Iris pigment epithelial cell (primary cell): Measurements from ENCODE around the gene IGF2BP2.
"Not testable (repeated sequence)": the region's sequence is repeated elsewhere in the genome, so short reads cannot be mapped to it uniquely, and the experiment has no call there.

Experiments
- DNase-seq: peaks from one replicate; pipeline ENCODE4 v3.0.0-alpha.2; 2011; ENCODE audit warnings: low read depth

The IGF2BP2 gene

DNA sequence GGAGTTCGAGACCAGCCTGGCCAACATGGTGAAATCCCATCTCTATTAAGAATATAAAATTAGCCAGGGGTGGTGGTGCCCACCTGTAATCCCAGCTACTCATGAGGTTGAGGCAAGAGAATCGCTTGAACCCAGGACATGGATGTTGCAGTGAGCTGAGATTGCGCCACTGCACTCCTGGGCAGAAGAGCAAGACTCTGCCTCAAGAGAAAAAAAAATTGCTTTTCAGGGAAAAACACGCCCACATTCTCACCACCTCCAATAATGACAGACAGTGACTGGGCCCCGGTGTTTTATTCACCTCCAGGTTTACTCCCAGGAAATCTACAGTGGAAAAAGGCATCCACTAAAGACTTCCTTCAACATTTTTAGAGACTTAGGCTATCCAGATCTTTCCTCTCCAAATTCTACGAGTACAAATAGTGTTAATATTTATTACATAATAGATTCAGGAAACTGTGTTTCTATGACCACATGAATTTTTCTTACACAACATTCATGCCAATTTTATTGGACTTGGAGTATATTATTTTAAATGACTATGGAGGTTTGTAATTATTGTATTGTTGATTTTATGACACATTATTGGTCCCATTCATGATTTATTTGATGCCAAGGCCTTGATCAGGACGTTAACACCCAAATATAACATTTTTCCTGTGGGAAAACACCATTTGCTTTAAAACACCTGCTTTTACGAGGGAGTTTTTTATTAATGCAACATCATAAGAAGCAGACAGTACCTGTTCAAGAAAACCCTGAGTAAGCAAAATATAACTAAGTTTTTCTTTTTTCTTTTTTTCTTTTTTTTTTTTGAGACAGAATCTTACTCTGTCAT is 26.6 kb downstream of the IGF2BP2 start:
- no peak for DNase-seq

DNA sequence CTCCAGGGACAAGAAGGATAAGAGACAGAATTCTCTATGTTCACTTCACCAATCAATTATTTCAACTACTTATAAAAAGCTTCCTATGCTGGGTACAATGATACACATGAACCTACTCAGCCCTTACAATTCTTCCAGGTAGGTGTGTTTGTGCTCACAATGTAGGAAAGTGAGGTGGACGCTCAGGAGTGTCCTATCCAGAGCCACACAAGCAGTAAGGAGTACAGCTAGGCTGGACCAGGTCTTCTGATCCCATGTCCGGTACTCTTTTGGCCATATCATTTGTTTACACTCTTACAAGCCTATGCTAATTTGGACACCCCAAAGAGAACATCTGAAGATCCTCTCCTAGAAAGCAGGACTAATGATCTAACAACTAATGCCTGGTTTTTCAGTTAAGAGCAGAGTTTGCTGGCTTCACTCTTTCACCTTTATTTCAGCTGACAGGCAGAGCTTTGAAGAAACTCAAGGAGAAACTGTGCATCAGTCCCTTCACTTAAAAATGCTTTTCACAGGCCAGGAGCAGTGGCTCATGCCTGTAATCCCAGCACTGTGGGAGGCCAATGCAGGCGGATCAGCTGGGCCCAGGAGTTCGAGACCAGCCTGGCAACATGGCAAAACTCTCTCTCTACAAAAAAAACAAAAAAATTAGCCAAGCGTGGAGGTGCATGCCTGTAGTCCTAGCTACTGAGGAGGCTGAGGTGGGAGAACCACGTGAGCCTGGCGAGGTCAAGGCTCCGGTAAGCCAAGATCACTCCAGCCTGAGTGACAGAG is 27.5 kb downstream of the IGF2BP2 start:
- no peak for DNase-seq

DNA sequence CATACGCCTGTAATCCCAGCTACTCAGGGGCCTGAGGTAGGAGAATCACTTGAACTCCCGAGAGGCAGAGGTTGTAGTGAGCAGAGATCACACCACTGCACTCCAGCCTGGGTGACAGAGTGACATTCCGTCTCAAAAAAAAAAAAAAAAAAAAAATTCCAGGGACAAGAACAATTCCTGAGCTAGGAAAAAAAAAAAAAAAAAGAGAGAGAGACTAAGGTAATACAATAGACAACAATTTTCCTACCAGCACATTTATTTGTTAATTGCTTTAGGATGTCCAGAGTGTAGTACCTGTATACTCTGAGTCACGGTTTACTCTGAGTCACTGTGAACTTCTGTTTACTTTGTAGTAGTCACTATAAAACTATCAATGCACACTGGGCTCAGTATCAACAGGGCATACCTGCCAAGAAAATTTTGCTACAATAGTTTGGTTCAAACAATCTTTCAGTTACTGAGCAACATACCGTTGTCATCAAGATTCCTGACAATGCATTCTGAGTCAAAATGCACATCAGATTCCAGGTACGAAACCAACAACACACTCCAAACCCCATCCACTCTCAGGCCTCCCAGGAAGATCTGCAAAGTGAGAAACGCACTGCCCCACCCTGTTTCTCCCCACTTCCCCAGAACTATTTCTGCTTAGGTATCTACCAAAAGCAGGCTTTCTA is 28.3 kb downstream of the IGF2BP2 start:
- DNase-seq: peak; percentile 79

DNA sequence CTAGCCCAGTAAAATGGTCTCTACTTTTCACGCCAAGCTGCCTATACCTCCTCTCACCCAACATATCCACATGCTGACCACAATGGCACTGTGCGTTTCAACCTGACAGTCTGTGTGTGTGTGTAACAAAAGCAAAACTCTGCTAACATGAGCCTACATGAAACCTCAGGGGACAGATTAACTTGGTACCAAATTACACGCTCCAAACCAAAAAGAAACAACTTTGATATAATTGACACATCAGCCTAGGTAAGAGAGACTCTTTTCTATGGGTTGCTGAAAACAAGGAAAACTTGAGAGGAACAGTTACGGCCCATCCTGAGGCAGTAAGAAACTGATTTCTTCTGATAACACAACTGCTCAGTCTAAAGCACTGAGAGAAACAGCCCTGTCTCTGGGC is 31.5 kb downstream of the IGF2BP2 start:
- DNase-seq: no peak

DNA sequence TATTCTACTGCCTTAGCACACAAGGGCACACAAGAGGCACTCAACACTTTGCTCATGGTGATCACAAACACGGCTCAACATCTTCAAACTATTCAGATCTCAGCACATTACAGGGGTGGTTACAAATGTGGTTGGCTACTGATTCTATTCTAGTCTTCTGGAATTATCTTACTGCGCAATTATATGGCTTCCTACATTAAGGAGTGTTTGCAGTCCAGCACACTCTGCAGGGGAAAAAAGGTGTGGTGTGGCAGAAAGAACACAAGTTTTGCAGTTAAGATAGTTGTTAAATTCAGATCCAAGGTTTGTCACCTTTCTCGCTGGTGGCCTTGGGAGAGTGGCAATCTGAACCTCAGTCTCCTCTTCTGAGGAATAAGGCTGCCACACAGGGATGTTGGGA is 31.9 kb downstream of the IGF2BP2 start:
- DNase-seq: no peak

DNA sequence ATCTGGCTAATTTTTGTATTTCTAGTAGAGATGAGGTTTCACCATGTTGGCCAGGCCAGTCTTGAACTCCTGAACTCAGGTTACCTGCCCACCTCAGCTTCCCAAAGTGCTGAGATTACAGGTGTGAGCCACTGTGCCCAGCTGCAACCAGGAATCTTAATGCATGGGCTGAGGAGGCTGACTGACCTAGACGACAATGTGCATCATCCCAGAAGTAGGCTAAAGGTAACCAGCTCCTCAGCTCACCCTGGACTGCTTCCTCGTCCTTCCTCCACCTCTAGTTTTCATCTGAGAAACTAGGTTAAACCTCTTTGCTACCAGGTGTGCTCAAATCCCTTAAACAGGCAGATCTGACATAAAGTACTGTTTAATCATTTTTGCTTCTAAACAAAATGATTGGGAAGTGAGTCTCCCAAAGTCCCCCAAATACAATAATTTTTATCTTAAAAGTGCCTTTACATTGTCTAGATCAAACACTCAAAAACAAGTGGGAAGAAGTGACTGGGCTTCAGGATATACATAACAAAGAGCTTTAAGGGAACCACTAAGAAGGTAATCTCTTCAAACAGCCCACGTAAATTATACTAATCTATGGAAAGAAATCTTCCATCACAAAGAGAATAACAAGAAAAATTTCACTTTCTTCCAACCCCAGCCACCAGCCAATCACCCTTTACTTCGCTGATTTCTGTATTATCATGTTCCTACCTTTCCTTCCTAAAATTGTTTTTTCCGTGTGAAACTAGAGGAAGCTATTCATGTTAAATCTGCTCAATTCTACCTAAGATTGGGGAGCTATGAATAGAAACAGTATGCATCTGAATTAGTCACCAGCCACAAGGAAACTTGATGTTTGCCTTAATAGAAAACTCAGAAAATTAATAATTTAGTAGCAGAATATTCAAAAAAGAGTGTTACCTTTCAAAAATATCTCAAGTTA is 34.7 kb downstream of the IGF2BP2 start:
- DNase-seq: peak; percentile 26

DNA sequence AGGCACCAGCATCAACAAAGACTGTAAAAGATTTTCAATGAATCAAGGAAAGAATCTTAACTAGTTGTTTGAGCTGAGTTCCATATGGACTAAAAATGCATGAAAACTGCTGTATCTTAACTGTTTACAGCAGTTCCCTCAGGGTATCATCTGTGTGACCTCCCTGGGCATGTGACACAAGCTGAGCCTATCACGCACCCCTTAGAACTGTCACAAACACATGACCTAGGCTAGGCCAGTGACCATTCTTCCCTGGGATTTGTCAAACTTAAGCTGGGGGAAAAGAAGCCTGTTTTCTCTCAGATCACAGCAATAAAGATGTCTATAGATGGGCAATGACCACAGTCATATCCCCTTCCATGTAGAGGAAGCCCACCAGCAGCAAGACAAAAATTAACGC is 35.7 kb downstream of the IGF2BP2 start:
- no peak for DNase-seq

DNA sequence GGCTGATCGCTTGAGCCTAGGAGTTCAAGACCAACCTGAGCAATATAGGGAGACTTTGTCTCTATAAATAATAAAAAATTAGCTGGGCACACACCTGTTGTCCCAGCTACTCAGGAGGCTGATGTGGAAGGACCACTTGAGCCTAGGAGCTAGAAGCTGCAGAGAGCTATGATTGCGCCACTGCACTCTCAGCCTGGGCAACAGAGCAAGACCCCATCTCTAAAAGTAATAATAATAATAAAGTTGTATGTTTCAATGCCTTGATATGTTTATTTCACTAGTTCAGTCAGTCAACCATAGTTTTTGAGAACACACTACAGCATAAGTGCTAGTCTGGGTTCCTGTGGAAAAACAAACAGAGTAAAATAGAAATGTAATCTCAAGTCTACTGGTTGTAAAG is 36.5 kb downstream of the IGF2BP2 start:
- DNase-seq: no peak

DNA sequence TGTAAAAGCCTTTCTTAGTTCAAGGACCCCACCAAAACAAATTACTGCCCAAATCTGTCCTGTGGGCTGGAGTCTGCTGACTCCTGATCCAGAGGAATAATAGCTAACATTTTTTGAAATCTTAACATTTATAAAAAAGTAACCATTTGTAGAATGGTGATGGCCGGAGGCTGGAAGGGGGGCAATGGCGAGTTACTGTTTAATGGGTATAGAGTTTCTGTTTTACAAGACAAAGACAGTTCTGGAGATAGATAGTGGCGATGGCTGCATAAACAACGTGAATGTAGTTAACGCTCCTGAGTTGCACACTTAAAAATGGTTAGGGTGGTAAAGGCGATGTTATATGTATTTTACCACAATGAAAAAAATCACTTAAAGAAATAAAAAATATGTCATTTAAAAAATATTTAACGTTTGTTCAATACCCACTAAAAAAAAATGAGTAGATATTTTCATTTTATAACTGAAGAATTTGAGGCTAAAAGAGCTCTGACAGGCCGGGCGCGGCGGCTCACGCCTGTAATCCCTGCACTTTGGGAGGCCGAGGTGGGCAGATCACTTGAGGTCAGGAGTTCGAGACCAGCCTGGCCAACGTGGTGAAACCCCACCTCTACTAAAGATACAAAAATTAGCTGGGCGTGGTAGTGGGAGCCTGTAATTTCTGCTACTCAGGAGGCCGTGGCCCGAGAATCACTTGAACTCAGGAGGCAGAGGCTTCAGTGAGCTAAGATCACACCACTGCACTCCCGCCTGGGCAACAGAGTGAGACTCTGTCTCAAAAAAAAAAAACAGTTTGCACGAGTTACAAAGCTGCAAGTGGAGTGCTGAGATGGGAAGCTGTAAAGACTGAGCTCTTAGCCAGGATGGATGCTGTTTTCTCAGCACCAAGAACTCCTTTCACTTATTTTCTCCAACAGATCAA is 37.6 kb downstream of the IGF2BP2 start:
- no peak for DNase-seq

DNA sequence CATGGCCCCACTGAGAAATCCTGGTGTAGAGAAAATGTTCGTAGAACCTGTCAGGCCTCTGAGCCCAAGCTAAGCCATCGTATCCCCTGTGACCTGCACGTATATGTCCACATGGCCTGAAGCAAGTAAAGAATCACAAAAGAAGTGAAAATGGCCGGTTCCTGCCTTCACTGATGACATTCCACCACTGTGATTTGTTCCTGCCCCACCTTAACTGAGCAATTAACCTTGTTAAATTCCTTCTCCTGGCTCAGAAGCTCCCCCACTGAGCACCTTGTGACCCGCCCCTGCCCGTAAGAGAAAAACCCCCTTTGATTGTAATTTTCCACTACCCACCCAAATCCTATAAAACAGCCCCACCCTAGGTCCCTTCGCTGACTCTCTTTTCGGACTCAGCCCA is 38.6 kb downstream of the IGF2BP2 start:
- not testable (repeated sequence) for DNase-seq

DNA sequence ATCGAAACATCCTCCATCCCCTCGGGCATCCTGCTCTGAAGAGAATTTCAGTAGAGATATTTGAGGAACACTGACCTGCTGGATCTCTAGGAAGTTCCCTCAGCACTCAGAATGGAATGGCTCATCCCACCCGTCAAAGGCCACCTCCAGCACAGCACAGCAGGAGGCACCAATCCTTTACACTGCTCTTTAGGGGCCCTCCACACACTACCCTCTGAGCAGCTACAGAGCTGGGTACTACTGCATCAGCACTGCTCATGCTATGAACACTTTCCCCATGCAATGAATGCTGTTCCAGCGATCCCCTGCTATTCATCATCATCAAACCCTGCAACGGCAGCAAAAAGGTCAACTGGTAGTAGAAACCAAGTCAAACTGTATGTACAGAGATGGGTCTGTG is 40.5 kb downstream of the IGF2BP2 start:
- DNase-seq: no peak

DNA sequence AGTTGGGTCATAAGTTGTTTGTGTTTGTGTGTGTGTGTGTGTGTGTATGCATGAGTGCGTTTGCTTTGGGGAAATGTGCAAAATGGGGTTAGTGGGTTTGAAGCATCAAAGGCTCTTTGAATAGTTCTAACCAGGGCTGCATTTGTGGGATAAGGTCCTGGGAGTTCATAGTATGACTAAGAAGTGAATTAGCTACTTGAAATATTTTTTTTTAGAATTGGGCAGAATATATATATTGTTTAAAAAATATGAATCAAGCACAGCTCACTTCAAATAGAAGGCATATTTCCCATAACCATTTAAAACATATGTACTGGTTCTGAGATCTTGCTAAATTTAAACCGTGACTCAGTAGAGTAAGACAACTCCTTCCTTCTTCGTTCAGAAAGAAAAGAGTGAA is 43.1 kb downstream of the IGF2BP2 start:
- DNase-seq: peak; percentile 92

DNA sequence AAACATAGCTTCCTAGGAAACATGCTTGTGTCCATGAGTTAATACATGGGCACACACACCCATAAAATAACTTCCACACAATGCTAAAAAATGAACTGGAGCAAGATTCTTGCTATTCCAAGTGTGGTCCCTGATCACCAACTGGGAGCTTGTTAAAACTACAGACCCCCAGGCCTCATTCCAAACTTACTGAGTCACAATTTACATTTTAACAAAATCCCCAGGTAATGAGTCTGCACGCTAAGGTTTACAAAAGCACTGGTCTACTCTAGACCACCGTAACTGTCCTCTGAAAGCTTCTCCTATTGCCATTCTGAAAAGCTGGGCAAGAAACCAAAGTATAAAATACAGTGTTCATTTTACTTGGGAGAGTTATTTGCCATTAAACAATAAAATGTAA is 45.4 kb downstream of the IGF2BP2 start:
- no peak for DNase-seq

DNA sequence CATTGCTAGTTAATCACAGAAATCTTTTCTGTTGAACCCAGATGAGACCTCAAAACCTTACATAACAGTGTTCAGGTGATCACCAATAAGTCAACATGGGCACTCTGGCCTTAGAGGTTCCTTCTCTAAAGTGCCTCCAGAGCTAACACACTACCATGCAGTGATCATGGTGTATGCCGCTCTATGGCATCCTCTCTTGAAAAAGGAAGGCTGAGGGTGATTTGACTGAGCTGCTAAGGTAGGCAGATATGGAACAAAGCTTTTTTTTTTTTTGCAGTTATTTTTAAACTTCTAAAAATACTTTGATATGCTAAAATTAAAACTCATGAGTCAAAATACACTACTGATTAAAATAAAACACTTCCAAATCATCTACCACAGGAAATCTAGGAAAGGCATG is 46.0 kb downstream of the IGF2BP2 start:
- DNase-seq: no peak

DNA sequence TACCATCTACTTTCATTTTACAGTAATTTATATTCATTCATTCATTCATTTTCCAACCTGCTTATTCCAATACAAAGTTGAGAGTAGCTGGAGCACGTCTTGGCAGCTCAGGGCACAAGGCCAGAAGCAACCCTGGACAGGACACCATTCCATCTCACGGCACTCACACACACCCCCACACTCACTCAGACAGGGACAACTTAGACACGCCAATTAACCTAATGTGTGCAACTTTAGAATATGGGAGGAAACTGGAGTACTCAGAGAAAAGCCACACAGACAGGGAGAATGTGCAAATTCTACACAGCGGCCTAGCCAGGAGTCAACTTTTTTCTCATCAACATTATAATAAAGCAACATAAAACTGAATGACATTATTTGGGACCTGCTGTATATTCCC is 46.7 kb downstream of the IGF2BP2 start:
- no peak for DNase-seq

DNA sequence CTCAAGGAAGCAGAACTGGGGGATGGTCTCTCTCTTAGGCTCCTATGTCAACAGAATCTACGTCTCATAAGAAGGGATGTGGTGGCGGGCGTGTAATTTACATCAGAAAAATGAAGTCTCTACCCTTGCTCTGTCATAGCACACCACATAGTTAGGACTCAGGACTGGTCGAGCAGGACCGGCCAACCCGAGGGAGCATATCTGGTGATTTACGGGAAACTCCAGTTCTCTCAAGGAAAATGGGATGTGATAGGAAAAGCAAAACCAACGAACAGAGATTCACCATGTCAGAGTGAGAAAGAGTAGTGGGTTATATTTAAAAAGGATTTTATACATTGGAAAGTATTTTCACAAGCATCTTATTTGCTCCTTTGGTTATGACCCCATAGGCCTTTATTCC is 54.7 kb downstream of the IGF2BP2 start:
- DNase-seq: no peak

DNA sequence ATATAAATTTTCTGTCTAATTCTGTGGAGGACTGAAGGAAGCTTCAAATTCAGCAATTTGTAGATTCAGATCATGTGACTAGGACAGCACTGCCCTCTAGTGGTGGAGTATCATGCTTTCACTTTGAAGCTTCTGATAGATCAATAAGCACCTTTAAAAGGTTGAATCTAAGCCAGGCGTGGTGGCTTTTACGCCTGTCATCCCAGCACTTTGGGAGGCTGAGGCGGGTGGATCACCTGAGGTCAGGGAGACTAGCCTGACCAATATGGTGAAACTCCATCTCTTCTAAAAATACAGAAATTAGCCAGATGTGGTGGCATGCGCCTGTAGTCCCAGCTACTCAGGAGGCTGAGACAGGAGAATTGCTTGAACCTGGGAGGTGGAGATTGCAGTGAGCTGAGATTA is 56.3 kb downstream of the IGF2BP2 start:
- peak; percentile 53 for DNase-seq

DNA sequence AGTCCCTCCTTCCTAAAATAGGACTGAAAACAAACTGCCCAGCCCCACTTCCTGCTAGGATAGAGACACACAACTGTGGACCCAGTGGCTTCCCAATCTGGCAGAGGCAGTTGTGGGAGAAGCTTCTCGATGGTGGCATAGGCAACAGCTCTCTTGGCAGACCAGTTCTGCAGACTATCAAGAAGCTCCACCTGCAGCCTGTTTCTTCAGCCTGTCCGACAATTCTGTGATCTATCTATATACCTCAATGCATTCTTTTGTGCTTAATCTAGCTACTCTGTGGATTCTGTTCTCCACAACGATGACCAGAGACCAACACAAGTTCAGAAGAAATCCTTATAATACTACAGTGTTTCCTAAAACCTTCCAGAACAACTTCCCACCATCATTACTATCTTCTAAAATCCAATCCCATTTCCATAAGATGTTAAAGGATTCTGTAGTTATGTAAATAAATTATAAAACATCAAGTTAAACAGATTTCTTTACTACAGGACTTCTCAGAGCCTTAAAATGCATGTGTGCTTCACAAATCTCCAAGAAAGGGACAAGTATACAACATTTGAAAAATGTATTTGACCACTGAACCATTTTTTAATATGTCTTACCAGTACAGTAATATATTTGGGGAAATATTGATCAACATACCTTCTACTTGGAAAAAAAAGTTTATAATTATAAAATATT is 57.7 kb downstream of the IGF2BP2 start:
- peak; percentile 37 for DNase-seq

DNA sequence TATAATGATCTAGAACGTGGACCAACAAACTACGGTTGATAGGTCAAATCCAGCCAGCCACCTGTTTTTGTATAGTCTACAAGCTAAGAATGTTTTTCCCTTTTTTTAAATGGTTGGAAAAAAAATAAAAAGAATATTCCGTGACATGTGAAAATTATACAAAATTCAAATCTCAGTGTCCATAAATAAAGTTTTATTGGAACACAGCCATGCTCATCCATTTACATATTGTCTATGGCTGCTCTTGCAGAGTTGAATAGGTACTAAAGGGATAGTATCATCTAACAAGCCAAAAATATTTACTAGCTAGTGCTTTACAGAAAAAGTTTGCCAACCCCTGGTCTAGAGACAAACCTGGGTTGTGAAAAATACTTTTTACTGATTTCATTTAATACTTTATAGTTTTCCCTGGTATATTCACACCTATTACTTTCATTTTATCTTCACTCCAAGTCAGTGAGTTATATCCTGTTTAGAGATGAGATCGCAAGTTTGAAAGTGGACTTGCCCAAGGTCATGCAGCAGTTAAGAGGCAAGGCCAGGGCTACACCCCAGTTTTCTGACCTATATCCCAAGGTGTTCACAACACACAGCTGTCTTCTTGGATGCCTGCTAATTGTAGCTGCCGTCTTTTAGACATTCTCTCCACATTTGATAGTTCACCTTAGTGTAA is 58.4 kb downstream of the IGF2BP2 start:
- peak; percentile 39 for DNase-seq

DNA sequence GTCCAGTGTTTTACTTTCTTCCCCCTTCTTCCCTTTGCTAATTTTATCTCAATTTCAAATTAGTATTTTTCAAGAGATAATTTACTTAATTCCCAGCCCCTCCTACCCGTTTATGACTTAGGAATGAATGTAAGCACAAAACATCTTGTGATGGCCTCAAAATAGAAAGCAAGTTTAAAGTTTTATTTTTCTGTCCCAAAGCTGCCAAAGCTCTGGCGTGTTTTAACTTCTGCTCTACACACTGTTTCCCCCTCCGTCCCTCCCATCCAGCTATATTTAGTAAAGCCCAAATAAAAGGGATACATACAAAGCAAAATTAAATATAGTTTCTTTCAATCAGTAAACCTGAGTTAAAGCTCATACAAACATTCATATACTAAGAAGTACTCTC is 59.9 kb downstream of the IGF2BP2 start:
- DNase-seq: no peak
